Measurements from ENCODE around the gene ITPK1.

DNA sequence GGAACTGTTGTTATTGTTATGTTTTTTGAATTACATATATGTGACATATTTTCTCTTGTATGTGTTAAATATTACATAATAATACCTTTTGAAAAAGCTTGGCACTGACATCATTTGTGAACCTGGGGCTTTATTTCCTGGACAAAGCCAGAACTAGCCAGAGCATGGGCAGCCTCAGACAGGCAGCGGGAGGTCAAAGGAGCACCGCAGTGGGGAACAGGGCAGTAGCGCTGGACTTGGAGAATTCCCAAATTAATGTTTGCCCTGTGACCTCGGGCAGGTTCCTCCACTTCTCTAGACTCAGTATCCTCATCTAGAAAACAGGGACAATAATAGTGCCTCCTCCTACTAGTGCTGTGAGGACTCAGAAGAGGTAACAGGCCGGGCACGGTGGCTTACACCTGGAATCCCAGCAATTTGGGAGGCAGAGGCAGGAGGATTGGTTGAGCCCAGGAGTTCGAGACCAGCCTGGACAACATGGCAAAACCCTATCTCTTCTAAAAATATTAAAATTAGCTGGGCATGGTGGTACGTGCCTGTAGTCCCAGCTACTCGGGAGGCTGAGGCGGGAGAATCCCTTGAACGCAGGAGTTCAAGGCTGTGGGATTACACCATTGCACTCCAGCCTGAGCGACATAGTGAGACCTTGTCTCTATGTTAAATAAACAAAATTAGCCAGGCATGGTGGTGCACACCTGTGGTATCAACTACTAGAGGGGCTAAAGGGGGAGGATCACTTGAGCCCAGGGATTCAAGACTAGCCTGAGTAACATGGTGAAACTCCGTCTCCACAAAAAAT lies 27.3 kb upstream of the ITPK1 start:
- TF ChIP-seq, protein P1, sequence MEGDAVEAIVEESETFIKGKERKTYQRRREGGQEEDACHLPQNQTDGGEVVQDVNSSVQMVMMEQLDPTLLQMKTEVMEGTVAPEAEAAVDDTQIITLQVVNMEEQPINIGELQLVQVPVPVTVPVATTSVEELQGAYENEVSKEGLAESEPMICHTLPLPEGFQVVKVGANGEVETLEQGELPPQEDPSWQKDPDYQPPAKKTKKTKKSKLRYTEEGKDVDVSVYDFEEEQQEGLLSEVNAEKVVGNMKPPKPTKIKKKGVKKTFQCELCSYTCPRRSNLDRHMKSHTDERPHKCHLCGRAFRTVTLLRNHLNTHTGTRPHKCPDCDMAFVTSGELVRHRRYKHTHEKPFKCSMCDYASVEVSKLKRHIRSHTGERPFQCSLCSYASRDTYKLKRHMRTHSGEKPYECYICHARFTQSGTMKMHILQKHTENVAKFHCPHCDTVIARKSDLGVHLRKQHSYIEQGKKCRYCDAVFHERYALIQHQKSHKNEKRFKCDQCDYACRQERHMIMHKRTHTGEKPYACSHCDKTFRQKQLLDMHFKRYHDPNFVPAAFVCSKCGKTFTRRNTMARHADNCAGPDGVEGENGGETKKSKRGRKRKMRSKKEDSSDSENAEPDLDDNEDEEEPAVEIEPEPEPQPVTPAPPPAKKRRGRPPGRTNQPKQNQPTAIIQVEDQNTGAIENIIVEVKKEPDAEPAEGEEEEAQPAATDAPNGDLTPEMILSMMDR (conservative IDR thresholded peaks at IDR 0.05), result no peak
- TF ChIP-seq EZH2 (IDR thresholded peaks at IDR 0.05; ENCODE audit: low read depth), result no peak
